Activated CD4-positive, alpha-beta T cell treated with anti-CD3 and anti-CD28 coated beads for 36 hours (primary cell): ENCODE results near the gene MRPL55. TPM values are rescaled to one million over a fixed set of nuclear protein-coding genes. Genes with fewer than 3 reads are reported as not detected.
A peak's percentile ranks its signal among the peaks of the same experiment; 100 is the strongest.

Experiments
- ATAC-seq: fragments of 200-7000 bp; cut with Tn5 transposase; one replicate; pipeline ENCODE4 v1.10.0; 2021; ENCODE audit warnings: mild to moderate bottlenecking, moderate library complexity
- CTCF ChIA-PET: fragments of 350-600 bp; sonication (Branson Sonifier 250); formaldehyde crosslinking; loops from one replicate; lab custom pipeline; 2021; ENCODE audit warnings: antibody characterized with exemption; lab: Charles Lee
- POLR2A ChIA-PET: fragments of 350-600 bp; sonication (Branson Sonifier 250); formaldehyde crosslinking; loops from one replicate; lab custom pipeline; 2021; ENCODE audit warnings: antibody characterized with exemption, inconsistent platforms; lab: Charles Lee
- DNase-seq: peaks from one replicate; pipeline ENCODE4 v3.0.0-alpha.2; 2020
- H3K27ac Mint-ChIP-seq: one replicate; pipeline ENCODE4 v1.8.0; 2021; ENCODE audit warnings: mixed read lengths
- H3K27me3 Mint-ChIP-seq: one replicate; pipeline ENCODE4 v1.8.0; 2021; ENCODE audit warnings: mixed read lengths
- H3K36me3 Mint-ChIP-seq: one replicate; pipeline ENCODE4 v1.8.0; 2021; ENCODE audit warnings: low read depth, mixed read lengths
- H3K4me1 Mint-ChIP-seq: one replicate; pipeline ENCODE4 v1.8.0; 2021; ENCODE audit warnings: mixed read lengths
- H3K4me3 Mint-ChIP-seq: one replicate; pipeline ENCODE4 v1.8.0; 2021; ENCODE audit warnings: mild to moderate bottlenecking, moderate library complexity, mixed read lengths
- H3K9me3 Mint-ChIP-seq: one replicate; pipeline ENCODE4 v1.8.0; 2021; ENCODE audit warnings: low read depth, mixed read lengths
- intact Hi-C, 2 experiments: fragments of 100-400 bp; cut with DNase I in 1 of 2; cut with micrococcal nuclease in 1 of 2; formaldehyde crosslinking; loops; one replicate each; pipeline versions ENCODE4 v1.14.2 to v1.15.1; 2022 to 2024; cut with DNase I, micrococcal nuclease
- total RNA-seq, 2 experiments: library from RNA; stranded (reverse); gene quantifications; one replicate each; pipeline ENCODE4 v1.2.3, GENCODE V29; 2021

MRPL55 gene
- total RNA-seq, 2 experiments from 2014 or later = 51.0 to 57.7 TPM

DNA sequence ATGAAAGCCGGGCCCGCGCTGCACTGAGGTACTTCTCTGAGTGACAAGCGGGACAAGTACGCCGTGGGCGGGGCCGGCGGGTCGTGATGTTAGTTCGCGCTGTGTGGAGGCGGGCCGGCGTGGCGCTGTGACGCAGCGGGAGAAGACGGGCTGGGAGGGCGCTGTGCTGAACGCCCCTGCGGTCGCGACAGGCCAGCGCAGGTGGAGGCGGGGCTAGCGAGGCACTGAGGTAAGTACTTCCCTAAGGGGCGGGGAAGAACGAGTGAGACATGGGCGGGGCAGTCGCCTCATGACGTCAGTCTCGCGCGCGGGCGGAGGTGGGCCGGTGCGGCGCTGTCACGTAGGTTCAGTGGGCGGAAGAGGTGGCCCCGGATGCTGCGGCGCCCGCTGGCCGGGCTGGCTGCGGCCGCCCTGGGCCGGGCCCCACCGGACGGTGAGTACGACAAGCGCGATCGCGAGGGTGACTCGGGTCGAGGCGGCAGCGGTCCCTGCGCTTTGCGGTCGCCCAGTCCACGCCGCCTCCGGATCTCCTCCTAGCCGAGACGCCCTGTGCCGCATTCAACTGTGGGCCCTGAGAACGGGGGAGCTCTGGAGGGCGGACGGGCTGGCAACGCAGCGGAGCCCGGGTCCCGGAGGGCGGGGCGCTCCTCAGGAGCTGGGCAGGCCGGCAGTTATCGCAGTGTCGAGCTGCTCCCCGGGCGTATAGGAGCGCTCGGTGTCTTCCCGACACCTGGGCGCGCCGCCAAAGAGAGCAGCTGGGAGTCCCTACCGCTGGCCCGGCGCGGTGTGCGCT lies 31.0 kb upstream of the MRPL55 start, which contains the start of gene GUK1:
Gene GUK1 (plus strand): TSS at position 349 of the 793 bp plus-strand sequence. CDS start 24 bp downstream, at position 373.
- peak; percentile 95 for ATAC-seq
- Mint-ChIP-seq H3K9me3 (no peaks in the 10 kb centered on the region), H3K27ac (peak within 1 kb of the TSS; percentile 98), H3K4me1 (peaks cover 24% of the 10 kb centered on the region), H3K36me3 (peaks cover 30% of the 10 kb centered on the region), H3K27me3 (peaks cover 2% of the 10 kb centered on the region), H3K4me3 (peak within 1 kb of the TSS; percentile 97)
- intact Hi-C loops = loop anchor here (1.0 to 10.0 kb wide), 16 partner anchors 15 to 352 kb away; partner anchors contain the start of genes ARF1 (in 2 of the 2), MRPL55 (in 2 of the 2), TRIM11 (in 2 of the 2) and C1orf35 (in 1 of the 2)
- CTCF ChIA-PET = interaction anchor here (2.1 to 5.4 kb wide), 2 partner anchors 9 to 26 kb away, joined by 8 to 29 read pairs; partner anchors contain the start of gene IBA57
- DNase-seq = peak; percentile 100
- POLR2A ChIA-PET = interaction anchor here (0.8 to 1.2 kb wide), 3 partner anchors 25 to 34 kb away, joined by 3 to 4 read pairs (median 4); partner anchors contain the start of gene IBA57

GRCh38 chr1:228139406-228139930 lies 30.4 kb upstream of the MRPL55 start:
- intact Hi-C loops = loop anchor here in 1 of 2 experiments (10.0 kb wide), 1 partner anchor 265 kb away; the partner anchor contains the start of gene TRIM11
- POLR2A ChIA-PET = no interaction called here
- CTCF ChIA-PET = interaction anchor here (5.4 kb wide), 1 partner anchor 27 kb away, joined by 29 read pairs; the partner anchor contains the start of gene IBA57

GRCh38 chr1:228136901-228137300 lies 27.8 kb upstream of the MRPL55 start:
- Mint-ChIP-seq H3K4me3 (no peak overlapping the region), H3K27ac (no peak overlapping the region), H3K36me3 (peaks cover 11% of the 10 kb centered on the region), H3K27me3 (peaks cover 2% of the 10 kb centered on the region), H3K4me1 (peaks cover under 1% of the 10 kb centered on the region), H3K9me3 (no peaks in the 10 kb centered on the region)
- ChIA-PET CTCF (interaction anchor here (0.6 to 3.6 kb wide), 5 partner anchors 14 to 137 kb away, joined by 3 to 12 read pairs (median 5); partner anchors contain the start of gene IBA57), POLR2A (interaction anchor here (0.6 to 2.3 kb wide), 2 partner anchors 30 to 45 kb away, joined by 3 to 8 read pairs; no protein-coding TSS in a partner anchor)
- intact Hi-C loops = loop anchor here in 1 of 2 experiments (10.0 kb wide), 1 partner anchor 268 kb away; the partner anchor contains the start of gene TRIM11
- ATAC-seq (no peak), DNase-seq (no peak)

More at GRCh38 chr1:228139406-228139930, 30.4 kb upstream of the MRPL55 start:
- peaks cover 24% of the 10 kb centered on the region for H3K4me1 Mint-ChIP-seq
- peak overlapping the region; percentile 98 for H3K27ac Mint-ChIP-seq
- H3K9me3 Mint-ChIP-seq = no peaks in the 10 kb centered on the region
- H3K4me3 Mint-ChIP-seq = peak overlapping the region; percentile 97
- ATAC-seq (peak; percentile 0), DNase-seq (no peak)
- peaks cover 30% of the 10 kb centered on the region for H3K36me3 Mint-ChIP-seq
- peaks cover 2% of the 10 kb centered on the region for H3K27me3 Mint-ChIP-seq

GRCh38 chr1:228134591-228134990 lies 25.5 kb upstream of the MRPL55 start:
- DNase-seq (no peak), ATAC-seq (no peak)
- Mint-ChIP-seq H3K4me3 (no peak overlapping the region), H3K36me3 (no peaks in the 10 kb centered on the region), H3K4me1 (peaks cover 3% of the 10 kb centered on the region), H3K9me3 (no peaks in the 10 kb centered on the region), H3K27ac (no peak overlapping the region), H3K27me3 (peaks cover 4% of the 10 kb centered on the region)
- intact Hi-C loops = loop anchor here in 1 of 2 experiments (10.0 kb wide), 1 partner anchor 270 kb away; the partner anchor contains the start of gene TRIM11
- ChIA-PET POLR2A (no interaction called here), CTCF (no interaction called here)

- DNase-seq (no peak), ATAC-seq (no peak)
- peaks cover 5% of the 10 kb centered on the region for H3K27me3 Mint-ChIP-seq
- no peaks in the 10 kb centered on the region for H3K36me3 Mint-ChIP-seq
- POLR2A ChIA-PET = no interaction called here
- no peak overlapping the region for H3K27ac Mint-ChIP-seq
- H3K4me3 Mint-ChIP-seq = no peak overlapping the region
- no peaks in the 10 kb centered on the region for H3K9me3 Mint-ChIP-seq
- intact Hi-C loops = loop anchor here (1.0 to 10.0 kb wide), 6 partner anchors 35 to 384 kb away; partner anchors contain the start of gene TRIM11 (in 1 of the 2)
- CTCF ChIA-PET = interaction anchor here (0.6 to 3.1 kb wide), 5 partner anchors 19 to 1500 kb away, joined by 3 to 30 read pairs (median 3); partner anchors contain the start of gene IBA57
- peaks cover 3% of the 10 kb centered on the region for H3K4me1 Mint-ChIP-seq
These were observed 22.7 kb upstream of the MRPL55 start for GRCh38 chr1:228131766-228132165.

- no peak for DNase-seq
- peaks cover 7% of the 10 kb centered on the region for H3K4me1 Mint-ChIP-seq
- H3K27me3 Mint-ChIP-seq = peaks cover 3% of the 10 kb centered on the region
- ChIA-PET POLR2A (no interaction called here), CTCF (interaction anchor here (1.1 kb wide), 1 partner anchor 334 kb away, joined by 3 read pairs; no protein-coding TSS in a partner anchor)
- no peak for ATAC-seq
- H3K27ac Mint-ChIP-seq = no peak overlapping the region
- H3K9me3 Mint-ChIP-seq = no peaks in the 10 kb centered on the region
- intact Hi-C loops = no loop called here
- H3K36me3 Mint-ChIP-seq = no peaks in the 10 kb centered on the region
- no peak overlapping the region for H3K4me3 Mint-ChIP-seq
These were observed 16.1 kb upstream of the MRPL55 start for GRCh38 chr1:228125185-228125584.

- H3K27ac Mint-ChIP-seq = no peak overlapping the region
- H3K4me1 Mint-ChIP-seq = peaks cover 7% of the 10 kb centered on the region
- DNase-seq (no peak), ATAC-seq (no peak)
- peaks cover 3% of the 10 kb centered on the region for H3K27me3 Mint-ChIP-seq
- no peaks in the 10 kb centered on the region for H3K36me3 Mint-ChIP-seq
- intact Hi-C loops = no loop called here
- ChIA-PET CTCF (interaction anchor here (0.6 to 2.1 kb wide), 3 partner anchors 14 to 325 kb away, joined by 3 to 9 read pairs (median 3); no protein-coding TSS in a partner anchor), POLR2A (no interaction called here)
- no peaks in the 10 kb centered on the region for H3K9me3 Mint-ChIP-seq
- no peak overlapping the region for H3K4me3 Mint-ChIP-seq
These were observed 14.4 kb upstream of the MRPL55 start for GRCh38 chr1:228123505-228123904.

GRCh38 chr1:228122921-228123441 lies 13.9 kb upstream of the MRPL55 start:
- intact Hi-C loops = no loop called here
- ATAC-seq (no peak), DNase-seq (no peak)
- Mint-ChIP-seq H3K9me3 (peaks cover 3% of the 10 kb centered on the region), H3K36me3 (peaks cover 2% of the 10 kb centered on the region), H3K27ac (no peak overlapping the region), H3K4me1 (peaks cover 7% of the 10 kb centered on the region), H3K4me3 (no peak overlapping the region), H3K27me3 (peaks cover 3% of the 10 kb centered on the region)
- ChIA-PET POLR2A (no interaction called here), CTCF (interaction anchor here (1.0 to 2.1 kb wide), 2 partner anchors 14 to 325 kb away, joined by 3 to 9 read pairs; no protein-coding TSS in a partner anchor)

DNA sequence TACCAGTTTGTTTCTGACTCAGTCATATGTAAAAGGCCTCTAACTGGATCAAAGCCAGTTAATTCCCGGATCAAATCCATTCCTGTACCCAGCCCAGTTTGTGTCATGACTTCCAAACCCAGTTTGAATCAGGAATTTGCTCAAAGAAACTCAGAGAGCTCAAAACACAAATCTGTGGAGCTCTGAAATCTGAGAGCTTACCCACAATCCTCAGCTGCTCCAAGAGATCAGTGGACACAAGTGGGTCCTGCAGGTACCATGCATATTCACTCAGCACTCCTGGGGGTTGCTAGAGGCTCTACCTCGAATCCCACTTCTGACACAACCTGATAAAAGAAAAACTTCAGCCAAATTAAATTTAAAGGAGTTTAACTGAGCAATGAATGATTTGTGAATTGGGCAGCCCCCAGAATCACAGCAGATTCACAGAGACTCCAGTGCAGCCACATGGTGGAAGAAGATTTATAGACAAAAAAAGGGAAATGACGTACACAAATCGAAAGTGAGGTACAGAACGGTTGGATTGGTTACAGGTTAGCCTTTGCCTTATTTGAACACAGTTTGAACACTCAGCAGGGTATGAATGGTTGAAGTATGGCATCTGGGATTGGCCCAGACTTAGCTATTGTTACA lies 11.9 kb upstream of the MRPL55 start:
- DNase-seq = no peak
- Mint-ChIP-seq H3K4me1 (peaks cover 7% of the 10 kb centered on the region), H3K9me3 (peaks cover 6% of the 10 kb centered on the region), H3K4me3 (peak overlapping the region; percentile 47), H3K27me3 (no peaks in the 10 kb centered on the region), H3K36me3 (peaks cover 6% of the 10 kb centered on the region), H3K27ac (peak overlapping the region; percentile 4)
- POLR2A ChIA-PET = no interaction called here
- intact Hi-C loops = no loop called here
- CTCF ChIA-PET = interaction anchor here (0.9 to 2.1 kb wide), 2 partner anchors 10 to 59 kb away, joined by 3 to 17 read pairs; no protein-coding TSS in a partner anchor
- ATAC-seq = peak; percentile 81

DNA sequence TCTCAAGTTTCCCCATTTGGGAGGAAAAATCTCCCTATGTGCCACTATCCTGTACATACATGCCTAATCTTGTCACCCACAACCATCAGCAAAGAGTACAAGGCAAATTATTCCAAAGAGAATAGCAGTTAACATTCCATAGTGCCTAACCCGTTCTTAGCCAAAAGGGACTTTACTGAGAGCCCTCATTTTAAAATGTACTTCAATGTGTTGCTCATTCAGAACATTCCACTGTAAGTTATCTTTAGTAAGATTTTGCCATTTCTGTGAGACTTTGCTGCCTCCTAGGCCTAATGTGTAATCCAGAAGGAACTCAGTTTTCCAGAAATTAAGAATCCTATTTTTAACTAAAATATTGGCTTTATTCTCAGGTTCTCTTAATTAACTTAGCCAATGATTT lies 11.3 kb upstream of the MRPL55 start:
- Mint-ChIP-seq H3K9me3 (peaks cover 6% of the 10 kb centered on the region), H3K4me1 (peaks cover 7% of the 10 kb centered on the region), H3K27ac (no peak overlapping the region), H3K27me3 (no peaks in the 10 kb centered on the region), H3K4me3 (peak overlapping the region; percentile 47), H3K36me3 (peaks cover 6% of the 10 kb centered on the region)
- intact Hi-C loops = no loop called here
- no peak for ATAC-seq
- DNase-seq = no peak
- ChIA-PET CTCF (interaction anchor here (0.9 to 2.1 kb wide), 2 partner anchors 10 to 60 kb away, joined by 3 to 17 read pairs; no protein-coding TSS in a partner anchor), POLR2A (no interaction called here)
